ENCODE results near the gene MMP28. TPM values are rescaled to one million over a fixed set of nuclear protein-coding genes. Genes with fewer than 3 reads are reported as not detected.

Gene MMP28
- total and polyA plus RNA-seq, 4 donors, result 30.5 to 72.6 (median 44.3) TPM

GRCh38 chr17:35796942-35797341 lies 1.5 kb upstream of the MMP28 start:
- H3K9me3 ChIP-seq (ENCODE audit: control insufficient read depth in 4 of 4, insufficient read depth in 3 of 4, low read length in 3 of 4), result no peaks in the 10 kb centered on the region
- ATAC-seq (ENCODE audit: insufficient read depth, low FRiP score) (no peak), DNase-seq (no peak)
- TF ChIP-seq CTCF (IDR thresholded peaks at IDR 0.05; ENCODE audit: control extremely low read depth, extremely low read depth), result no peak
- H3K4me3 ChIP-seq, result no peak overlapping the region
- H3K9ac ChIP-seq (ENCODE audit: insufficient read depth in 1 of 2, low read length in 2 of 2), result no peak overlapping the region
- H3K36me3 ChIP-seq (ENCODE audit: control insufficient read depth in 4 of 4, insufficient read depth in 4 of 4, low read length in 4 of 4), result no peaks in the 10 kb centered on the region
- WGBS, 2 donors, result 88 to 97% methylated on average over 1 of the region's 1 CpG
- no peak overlapping the region for H3K27ac ChIP-seq (ENCODE audit: low read depth in 1 of 2, low read length in 1 of 2)
- peaks cover 0 to 17% (median 5%) of the 10 kb centered on the region in 5 donors for H3K4me1 ChIP-seq (ENCODE audit: control insufficient read depth in 5 of 5, insufficient read depth in 5 of 5, low read length in 5 of 5)
- H3K27me3 ChIP-seq (ENCODE audit: control insufficient read depth in 3 of 3, insufficient read depth in 3 of 3, low read length in 2 of 3), result peaks cover 0 to 57% (median 50%) of the 10 kb centered on the region in 3 donors

DNA sequence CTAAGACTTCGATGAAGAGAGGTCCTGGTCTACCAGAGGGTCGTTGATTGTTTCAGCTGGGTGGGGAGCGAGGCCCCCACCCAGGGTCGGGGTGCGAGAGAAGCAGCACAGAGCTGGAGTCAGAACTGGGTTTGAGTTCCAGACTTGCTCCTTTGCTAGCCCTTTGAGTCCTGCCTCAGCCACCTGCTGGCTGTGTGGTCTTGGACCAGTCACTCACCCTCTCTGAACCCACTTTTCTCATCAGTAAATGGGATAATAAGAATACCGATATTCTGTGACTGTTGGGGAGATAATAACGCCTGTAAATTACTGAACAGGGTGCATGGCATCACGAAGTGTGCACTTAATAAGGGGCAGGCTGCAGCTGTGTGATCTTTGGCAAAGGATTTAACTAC lies 427 bp upstream of the MMP28 start:
- H3K9me3 ChIP-seq (ENCODE audit: control insufficient read depth in 4 of 4, insufficient read depth in 3 of 4, low read length in 3 of 4), result no peaks in the 10 kb centered on the region
- H3K9ac ChIP-seq (ENCODE audit: insufficient read depth in 1 of 2, low read length in 2 of 2), result no peak overlapping the region
- no peak for DNase-seq
- H3K4me3 ChIP-seq, result no peak overlapping the region
- TF ChIP-seq CTCF (IDR thresholded peaks at IDR 0.05; ENCODE audit: control extremely low read depth, extremely low read depth), result no peak
- H3K27ac ChIP-seq (ENCODE audit: low read depth in 1 of 2, low read length in 1 of 2), result peak overlapping the region in 1 of 2 donors; percentile 86
- ATAC-seq (ENCODE audit: insufficient read depth, low FRiP score), result no peak
- peaks cover 0 to 58% (median 57%) of the 10 kb centered on the region in 3 donors for H3K27me3 ChIP-seq (ENCODE audit: control insufficient read depth in 3 of 3, insufficient read depth in 3 of 3, low read length in 2 of 3)
- H3K36me3 ChIP-seq (ENCODE audit: control insufficient read depth in 4 of 4, insufficient read depth in 4 of 4, low read length in 4 of 4), result no peaks in the 10 kb centered on the region
- 37 to 40% methylated on average over 8 of the region's 8 CpGs for WGBS, 2 donors
- peaks cover 0 to 13% (median 5%) of the 10 kb centered on the region in 5 donors for H3K4me1 ChIP-seq (ENCODE audit: control insufficient read depth in 5 of 5, insufficient read depth in 5 of 5, low read length in 5 of 5)

- no peak for TF ChIP-seq CTCF (IDR thresholded peaks at IDR 0.05; ENCODE audit: control extremely low read depth, extremely low read depth)
- Histone ChIP-seq H3K9me3 (ENCODE audit: control insufficient read depth in 4 of 4, insufficient read depth in 3 of 4, low read length in 3 of 4) (no peaks in the 10 kb centered on the region), H3K4me1 (ENCODE audit: control insufficient read depth in 5 of 5, insufficient read depth in 5 of 5, low read length in 5 of 5) (peaks cover 0 to 7% (median 5%) of the 10 kb centered on the region in 5 donors), H3K9ac (ENCODE audit: insufficient read depth in 1 of 2, low read length in 2 of 2) (no peak overlapping the region), H3K27ac (ENCODE audit: low read depth in 1 of 2, low read length in 1 of 2) (peak overlapping the region in 1 of 2 donors; percentile 34), H3K4me3 (no peak overlapping the region), H3K27me3 (ENCODE audit: control insufficient read depth in 3 of 3, insufficient read depth in 3 of 3, low read length in 2 of 3) (peaks cover 0 to 58% (median 56%) of the 10 kb centered on the region in 3 donors), H3K36me3 (ENCODE audit: control insufficient read depth in 4 of 4, insufficient read depth in 4 of 4, low read length in 4 of 4) (no peaks in the 10 kb centered on the region)
- no peak for DNase-seq
- ATAC-seq (ENCODE audit: insufficient read depth, low FRiP score), result no peak
- WGBS, 2 donors, result 56 to 86% methylated on average over 3 of the region's 3 CpGs
Observed at GRCh38 chr17:35793257-35793656, 2.2 kb downstream of the MMP28 start.
